Brain microvascular endothelial cell (primary cell): ENCODE measurements around the gene PXYLP1.

Experiments used
- DNase-seq: peaks from one replicate; pipeline ENCODE4 v3.0.0-alpha.2; 2020
- H3K27ac ChIP-seq: fragments of 250-450 bp; sonication (Bioruptor Pico); 2 replicates; pipeline ENCODE4 v1.5.1; 2020; ENCODE audit warnings: mild to moderate bottlenecking, moderate library complexity
- H3K27me3 ChIP-seq: fragments of 250-450 bp; sonication (Bioruptor Pico); replicated peaks from 2 replicates; pipeline ENCODE4 v1.5.1; 2020; ENCODE audit warnings: mild to moderate bottlenecking
- H3K36me3 ChIP-seq: fragments of 250-450 bp; sonication (Bioruptor Pico); replicated peaks from 2 replicates; pipeline ENCODE4 v1.5.1; 2020; ENCODE audit warnings: mild to moderate bottlenecking
- H3K4me3 ChIP-seq: 2 replicates; pipeline ENCODE4 v1.5.1; 2011; ENCODE audit warnings: low read depth, mild to moderate bottlenecking, control low read depth, low read length, moderate library complexity
- in situ Hi-C: cut with HindIII; loops from 2 replicates; pipeline ENCODE4 v1.10.0; 2017; ENCODE audit warnings: low sequenced_read_pairs, low pct_ligation_motif_present
- TF ChIP-seq, protein P1 (sequence below): IDR thresholded peaks from 2 replicates; pipeline ENCODE4 v1.5.1; 2011; ENCODE audit warnings: low read depth, mild to moderate bottlenecking, moderate library complexity, low read length, control low read depth, inconsistent platforms; ENCODE audit errors: missing control alignments

PXYLP1 gene

DNA sequence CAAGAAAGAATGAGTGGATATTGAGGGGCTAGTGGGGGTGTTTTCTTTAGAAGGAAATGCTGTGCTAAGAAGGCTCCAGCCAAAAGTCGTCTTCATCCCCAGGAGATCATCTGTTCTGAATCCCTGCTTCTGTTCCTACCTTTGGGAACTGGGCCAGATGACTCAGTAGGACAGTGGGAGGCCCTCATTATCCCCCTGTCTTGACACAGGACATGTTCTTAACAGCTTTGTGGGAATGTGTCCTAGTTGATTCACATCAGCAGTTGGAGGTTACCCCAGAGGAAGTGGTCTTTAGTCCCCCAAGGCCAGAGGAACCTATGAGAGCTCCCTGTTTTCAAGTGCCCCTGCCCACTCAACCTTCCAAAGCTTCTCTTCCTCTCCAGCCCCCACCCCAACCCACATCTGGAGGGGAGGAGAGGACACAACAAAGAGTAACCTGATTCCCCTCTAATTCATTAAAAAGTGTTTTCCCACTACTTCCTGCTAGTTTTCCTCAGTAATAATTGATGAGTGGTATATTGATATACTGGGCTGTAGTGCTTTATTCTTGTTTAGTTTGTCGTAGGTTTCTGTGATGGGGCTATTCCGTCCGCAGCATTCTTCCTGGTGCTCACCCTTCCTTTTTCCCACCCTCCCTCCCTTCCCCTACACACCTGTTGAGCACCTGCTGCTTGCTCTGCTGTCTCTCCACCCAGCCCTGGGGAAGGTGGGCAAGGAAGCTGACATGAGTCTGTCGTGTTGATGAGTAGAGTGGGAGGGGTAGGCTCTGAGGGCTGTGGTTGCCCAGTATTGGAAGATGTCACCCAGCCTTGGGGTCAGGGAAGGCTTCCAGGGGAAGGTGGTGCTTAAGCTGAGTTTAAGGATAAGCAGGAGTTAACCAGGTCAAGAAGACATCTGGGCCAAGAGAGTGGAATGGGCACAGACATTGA is 9.3 kb downstream of the PXYLP1 start:
- DNase-seq: no peak
- TF ChIP-seq, protein P1, sequence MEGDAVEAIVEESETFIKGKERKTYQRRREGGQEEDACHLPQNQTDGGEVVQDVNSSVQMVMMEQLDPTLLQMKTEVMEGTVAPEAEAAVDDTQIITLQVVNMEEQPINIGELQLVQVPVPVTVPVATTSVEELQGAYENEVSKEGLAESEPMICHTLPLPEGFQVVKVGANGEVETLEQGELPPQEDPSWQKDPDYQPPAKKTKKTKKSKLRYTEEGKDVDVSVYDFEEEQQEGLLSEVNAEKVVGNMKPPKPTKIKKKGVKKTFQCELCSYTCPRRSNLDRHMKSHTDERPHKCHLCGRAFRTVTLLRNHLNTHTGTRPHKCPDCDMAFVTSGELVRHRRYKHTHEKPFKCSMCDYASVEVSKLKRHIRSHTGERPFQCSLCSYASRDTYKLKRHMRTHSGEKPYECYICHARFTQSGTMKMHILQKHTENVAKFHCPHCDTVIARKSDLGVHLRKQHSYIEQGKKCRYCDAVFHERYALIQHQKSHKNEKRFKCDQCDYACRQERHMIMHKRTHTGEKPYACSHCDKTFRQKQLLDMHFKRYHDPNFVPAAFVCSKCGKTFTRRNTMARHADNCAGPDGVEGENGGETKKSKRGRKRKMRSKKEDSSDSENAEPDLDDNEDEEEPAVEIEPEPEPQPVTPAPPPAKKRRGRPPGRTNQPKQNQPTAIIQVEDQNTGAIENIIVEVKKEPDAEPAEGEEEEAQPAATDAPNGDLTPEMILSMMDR: no peak
- no peak overlapping the region for H3K27ac ChIP-seq
- peaks cover 3% of the 10 kb centered on the region for H3K36me3 ChIP-seq
- H3K4me3 ChIP-seq: no peak overlapping the region
- in situ Hi-C loops: no loop called here
- H3K27me3 ChIP-seq: no peaks in the 10 kb centered on the region

DNA sequence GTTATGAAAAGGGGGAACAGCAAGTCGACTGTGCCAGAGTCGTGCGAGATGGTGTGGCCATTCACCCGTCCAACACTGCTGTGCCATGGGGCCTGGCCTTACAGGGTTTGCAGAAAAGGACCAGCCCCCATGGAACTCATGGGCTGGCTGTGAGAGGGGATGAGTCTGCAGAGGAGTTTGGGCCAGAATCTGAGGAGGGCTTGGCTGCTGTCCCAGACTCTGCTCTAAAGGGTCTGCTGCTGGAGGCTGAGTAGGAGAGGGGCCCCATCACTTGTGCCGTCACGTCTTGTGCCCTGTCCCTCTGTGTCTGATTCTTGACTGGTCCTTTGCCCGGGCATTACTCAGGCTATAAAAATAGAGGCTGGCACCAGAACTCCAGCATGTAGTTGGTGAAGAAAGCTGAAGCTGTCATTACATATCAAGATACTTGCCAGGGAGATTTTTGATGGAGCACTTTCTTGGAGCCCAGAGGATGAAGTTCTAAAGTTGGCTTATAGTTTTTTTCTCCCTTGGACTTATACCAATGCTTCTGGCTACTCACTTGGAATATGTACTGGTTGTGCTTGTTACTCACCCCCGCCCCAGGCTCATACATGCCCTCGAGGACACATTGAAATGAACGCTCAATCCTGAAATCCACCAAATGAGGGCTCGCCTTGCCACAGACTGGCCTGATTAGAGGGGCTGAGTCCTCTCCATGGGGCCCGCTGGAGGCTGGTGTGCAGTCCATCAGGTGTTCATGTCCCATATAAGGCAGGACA is 10.2 kb downstream of the PXYLP1 start:
- Histone ChIP-seq H3K4me3 (no peak overlapping the region), H3K27me3 (no peaks in the 10 kb centered on the region), H3K36me3 (peaks cover 3% of the 10 kb centered on the region), H3K27ac (no peak overlapping the region)
- TF ChIP-seq, protein P1: no peak
- in situ Hi-C loops: no loop called here
- DNase-seq: no peak

DNA sequence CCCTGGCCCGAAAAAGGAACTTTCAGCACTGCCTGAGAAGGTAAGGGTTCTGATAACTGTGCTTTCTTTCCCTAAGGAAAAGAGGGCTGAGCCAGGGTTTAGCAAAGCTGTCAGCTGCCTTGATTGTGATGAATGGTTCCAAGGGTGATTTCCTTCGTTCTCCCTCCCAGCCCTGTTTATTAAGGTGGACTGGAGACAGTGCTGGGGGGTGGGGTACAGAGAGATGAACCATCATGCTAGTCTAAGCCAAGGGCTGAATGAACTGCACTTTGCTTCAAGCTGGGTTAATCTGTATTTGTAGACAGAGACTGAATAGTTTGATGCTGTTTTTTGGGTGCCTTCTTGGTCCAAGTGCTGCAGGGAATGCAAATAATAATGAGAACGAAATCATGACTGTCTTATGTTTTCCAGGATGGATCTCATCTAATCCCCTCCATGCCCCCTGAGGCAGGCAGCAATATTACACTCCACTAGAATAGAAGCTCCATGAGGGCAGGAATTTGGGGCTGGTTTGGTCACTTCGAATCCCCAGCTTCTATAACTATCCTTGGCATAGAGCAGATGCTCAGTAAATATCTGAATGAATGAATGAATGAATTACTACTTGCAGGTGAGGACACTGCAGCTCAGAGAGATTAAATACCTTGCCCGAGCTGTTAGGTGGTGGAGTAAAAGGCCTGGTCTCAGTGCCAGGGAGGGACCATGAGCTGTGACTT is 10.9 kb downstream of the PXYLP1 start:
- TF ChIP-seq, protein P1: no peak
- DNase-seq: no peak
- in situ Hi-C loops: no loop called here

DNA sequence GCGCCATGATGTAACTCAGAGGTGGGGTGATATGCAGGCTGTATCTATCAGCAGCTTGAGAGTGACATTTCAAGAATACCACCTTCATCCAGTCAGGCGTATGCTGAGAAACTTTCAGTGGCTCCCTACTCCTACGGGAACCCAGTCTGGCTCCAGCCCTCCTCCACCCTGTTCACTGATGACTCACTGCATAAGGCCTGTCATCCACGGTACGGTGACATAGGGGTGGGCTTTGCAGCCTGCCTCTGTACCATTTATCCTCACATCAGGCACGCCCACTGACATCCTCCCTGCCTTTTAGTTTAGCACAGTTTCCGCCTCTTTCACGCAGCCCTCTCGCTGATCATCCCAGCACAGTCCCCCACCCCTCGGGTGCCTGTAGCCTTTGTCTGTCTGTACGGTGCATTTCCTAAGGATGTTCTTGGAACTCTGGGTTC is 11.7 kb downstream of the PXYLP1 start:
- H3K27ac ChIP-seq: no peak overlapping the region
- DNase-seq: peak; percentile 43
- H3K27me3 ChIP-seq: no peaks in the 10 kb centered on the region
- in situ Hi-C loops: no loop called here
- no peak overlapping the region for H3K4me3 ChIP-seq
- TF ChIP-seq, protein P1: no peak
- no peaks in the 10 kb centered on the region for H3K36me3 ChIP-seq

More for the DNA sequence above, 10.9 kb downstream of the PXYLP1 start:
- no peaks in the 10 kb centered on the region for H3K27me3 ChIP-seq
- no peaks in the 10 kb centered on the region for H3K36me3 ChIP-seq
- no peak overlapping the region for H3K27ac ChIP-seq
- H3K4me3 ChIP-seq: no peak overlapping the region

DNA sequence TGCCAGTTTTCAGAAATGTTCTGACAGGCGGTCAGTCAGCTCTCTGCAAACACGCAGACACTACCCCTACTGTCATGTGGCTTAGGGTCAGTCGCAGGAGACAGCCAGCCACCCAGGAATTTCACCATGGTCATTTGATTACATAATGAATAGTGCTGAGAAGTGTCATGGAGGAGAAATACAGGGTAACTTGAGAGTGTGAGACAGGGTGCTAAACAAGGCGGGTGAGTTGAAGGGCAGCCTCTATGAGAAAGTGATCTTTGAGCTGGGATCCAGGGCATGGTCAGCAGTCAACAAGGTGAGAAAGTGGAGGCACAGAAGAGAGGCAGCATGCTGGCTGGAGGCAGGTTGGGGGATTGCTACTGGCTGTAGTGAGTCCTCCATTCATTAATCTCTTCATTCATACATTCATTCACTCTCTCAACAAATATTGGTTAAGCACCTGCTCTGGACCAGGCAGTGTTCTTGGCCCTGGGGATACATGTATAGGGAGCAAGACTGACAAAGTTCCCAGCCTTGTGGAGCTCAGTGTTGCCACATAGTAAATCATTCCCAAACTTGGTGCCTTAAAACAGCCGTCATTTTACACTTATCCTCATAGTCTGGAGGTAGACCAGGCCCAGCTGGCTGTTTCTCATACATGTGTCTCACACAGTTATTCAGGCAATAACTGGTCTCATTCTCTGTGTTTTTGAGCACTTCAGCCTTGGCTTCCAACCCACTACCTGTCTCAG is 14.8 kb downstream of the PXYLP1 start:
- H3K27ac ChIP-seq: no peak overlapping the region
- H3K27me3 ChIP-seq: no peaks in the 10 kb centered on the region
- no peaks in the 10 kb centered on the region for H3K36me3 ChIP-seq
- in situ Hi-C loops: no loop called here
- no peak for DNase-seq
- TF ChIP-seq, protein P1: no peak
- H3K4me3 ChIP-seq: no peak overlapping the region
